Measurements from ENCODE around the gene QRICH1. TPM values are rescaled to one million over a fixed set of nuclear protein-coding genes. Genes with fewer than 3 reads are reported as not detected.

Gene QRICH1
- total RNA-seq, 3 donors from 2014 or later: 73.1 to 115 (median 99.3) TPM

DNA sequence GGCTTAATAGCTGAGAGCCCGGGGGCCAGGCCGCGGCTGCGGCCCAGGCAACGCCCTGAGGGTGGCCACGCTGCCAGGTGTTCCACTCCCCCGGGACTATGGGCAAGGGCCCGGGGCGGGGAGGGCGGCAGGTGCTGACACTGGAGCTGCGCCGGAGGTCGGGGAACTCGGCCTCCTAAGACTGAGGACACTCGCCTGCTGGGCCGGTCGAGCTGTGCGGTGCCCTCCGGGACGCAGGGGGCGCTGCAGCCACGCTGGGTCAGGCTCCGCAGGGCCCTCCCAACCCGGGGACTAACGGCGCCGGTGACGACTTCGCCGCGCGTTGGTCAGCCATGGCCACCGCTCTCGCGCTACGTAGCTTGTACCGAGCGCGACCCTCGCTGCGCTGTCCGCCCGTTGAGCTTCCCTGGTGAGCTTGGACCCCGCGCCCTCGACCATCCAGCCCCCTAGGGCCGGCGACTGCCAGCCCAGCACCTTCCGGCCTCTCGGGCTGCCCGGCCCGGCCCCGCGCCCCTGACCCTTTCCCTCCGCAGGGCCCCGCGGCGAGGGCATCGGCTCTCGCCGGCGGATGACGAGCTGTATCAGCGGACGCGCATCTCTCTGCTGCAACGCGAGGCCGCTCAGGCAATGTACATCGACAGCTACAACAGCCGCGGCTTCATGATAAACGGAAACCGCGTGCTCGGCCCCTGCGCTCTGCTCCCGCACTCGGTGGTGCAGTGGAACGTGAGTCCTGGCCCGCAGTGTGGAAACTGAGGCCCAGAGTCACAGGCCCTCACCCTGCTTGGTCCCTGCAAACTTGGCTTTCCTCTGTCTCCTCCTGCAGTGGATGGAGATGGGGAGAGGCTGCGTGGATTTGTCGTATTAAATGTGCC, 71.8 kb downstream of the QRICH1 start, which contains the start of gene NDUFAF3:
Gene NDUFAF3 (plus strand): TSS at position 309 of the 875 bp plus-strand sequence. CDS start 24 bp downstream, at position 333.
- peak within 1 kb of the TSS; percentile 96 to 99 (median 98) for H3K4me3 ChIP-seq
- H3K9me3 ChIP-seq: no peaks in the 10 kb centered on the region
- peak within 1 kb of the TSS; percentile 100 for H3K27ac ChIP-seq
- no peaks in the 10 kb centered on the region for H3K27me3 ChIP-seq
- peaks cover 4% of the 10 kb centered on the region for H3K36me3 ChIP-seq
- peak; percentile 90 to 95 for DNase-seq (ENCODE audit: low spot score in 2 of 2)
- peaks cover 16 to 17% of the 10 kb centered on the region in 2 donors for H3K4me1 ChIP-seq
- peak; percentile 85 to 92 (median 88) for TF ChIP-seq POLR2AphosphoS5 (IDR thresholded peaks at IDR 0.05)
- peak; percentile 55 for TF ChIP-seq POLR2A (IDR thresholded peaks at IDR 0.05)
- peak; percentile 86 to 99 (median 98) for TF ChIP-seq CTCF (IDR thresholded peaks at IDR 0.05)
- intact Hi-C loops (cut with DNase I; ENCODE audit: low total_unique reads): no loop called here

GRCh38 chr3:49021213-49021812, 72.6 kb downstream of the QRICH1 start:
- Histone ChIP-seq H3K36me3 (peaks cover 4% of the 10 kb centered on the region), H3K27me3 (no peaks in the 10 kb centered on the region), H3K4me3 (peak overlapping the region; percentile 96 to 99 (median 98)), H3K4me1 (peaks cover 16 to 17% of the 10 kb centered on the region in 2 donors), H3K9me3 (no peaks in the 10 kb centered on the region), H3K27ac (peak overlapping the region; percentile 100)
- TF ChIP-seq POLR2AphosphoS5 (IDR thresholded peaks at IDR 0.05): peak; percentile 98 to 99 (median 98)
- no peak for TF ChIP-seq CTCF (IDR thresholded peaks at IDR 0.05)
- TF ChIP-seq POLR2A (IDR thresholded peaks at IDR 0.05): peak; percentile 99
- intact Hi-C loops (cut with DNase I; ENCODE audit: low total_unique reads): no loop called here
- peak; percentile 99 for DNase-seq (ENCODE audit: low spot score in 2 of 2)

GRCh38 chr3:49020330-49021212, 73.3 kb downstream of the QRICH1 start:
- Histone ChIP-seq H3K27me3 (no peaks in the 10 kb centered on the region), H3K27ac (peak overlapping the region; percentile 100), H3K9me3 (no peaks in the 10 kb centered on the region), H3K36me3 (peaks cover 4% of the 10 kb centered on the region), H3K4me1 (peaks cover 16 to 17% of the 10 kb centered on the region in 2 donors), H3K4me3 (peak overlapping the region; percentile 96 to 99 (median 98))
- intact Hi-C loops (cut with DNase I; ENCODE audit: low total_unique reads): no loop called here
- DNase-seq (ENCODE audit: low spot score in 2 of 2): peak; percentile 51 to 66
- TF ChIP-seq POLR2AphosphoS5 (IDR thresholded peaks at IDR 0.05): no peak
- TF ChIP-seq POLR2A (IDR thresholded peaks at IDR 0.05): no peak
- TF ChIP-seq CTCF (IDR thresholded peaks at IDR 0.05): no peak

DNA sequence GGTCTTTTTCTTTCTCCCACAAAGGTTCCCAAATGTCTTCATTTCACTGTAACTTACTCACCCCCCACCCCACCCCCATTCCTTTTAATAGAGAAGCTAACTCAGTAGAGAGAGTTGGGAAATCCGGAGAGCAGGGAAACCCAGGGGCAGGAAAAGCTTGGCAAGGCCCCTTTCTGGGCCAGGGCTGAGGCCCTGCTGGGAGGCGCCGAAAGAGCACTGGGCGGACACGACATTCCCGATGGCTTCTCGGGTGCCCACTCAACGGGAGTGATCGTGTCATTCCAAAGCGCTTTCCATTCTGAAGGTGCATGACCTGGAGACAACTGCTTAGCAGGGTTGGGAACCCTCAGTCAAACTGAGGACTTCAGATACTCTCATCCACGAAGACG, 73.9 kb downstream of the QRICH1 start:
- intact Hi-C loops (cut with DNase I; ENCODE audit: low total_unique reads): no loop called here
- Histone ChIP-seq H3K36me3 (peaks cover 5% of the 10 kb centered on the region), H3K4me3 (peak overlapping the region; percentile 96 to 99 (median 98)), H3K27ac (peak overlapping the region; percentile 100), H3K4me1 (peaks cover 16 to 17% of the 10 kb centered on the region in 2 donors), H3K27me3 (no peaks in the 10 kb centered on the region), H3K9me3 (no peaks in the 10 kb centered on the region)
- no peak for DNase-seq (ENCODE audit: low spot score in 2 of 2)
- no peak for TF ChIP-seq POLR2AphosphoS5 (IDR thresholded peaks at IDR 0.05)
- TF ChIP-seq POLR2A (IDR thresholded peaks at IDR 0.05): no peak
- no peak for TF ChIP-seq CTCF (IDR thresholded peaks at IDR 0.05)

Measured in breast epithelium (tissue), 4 donors.